ENCODE data around the gene ZNF653. TPM values are rescaled to one million over a fixed set of nuclear protein-coding genes. Genes with fewer than 3 reads are reported as not detected.

Gene ZNF653
- total and polyA plus RNA-seq, 2 of the 8 experiments (the other 6 are each of a cell fraction or from before 2014, with no cell fraction given) = 7.0 to 7.9 TPM

DNA sequence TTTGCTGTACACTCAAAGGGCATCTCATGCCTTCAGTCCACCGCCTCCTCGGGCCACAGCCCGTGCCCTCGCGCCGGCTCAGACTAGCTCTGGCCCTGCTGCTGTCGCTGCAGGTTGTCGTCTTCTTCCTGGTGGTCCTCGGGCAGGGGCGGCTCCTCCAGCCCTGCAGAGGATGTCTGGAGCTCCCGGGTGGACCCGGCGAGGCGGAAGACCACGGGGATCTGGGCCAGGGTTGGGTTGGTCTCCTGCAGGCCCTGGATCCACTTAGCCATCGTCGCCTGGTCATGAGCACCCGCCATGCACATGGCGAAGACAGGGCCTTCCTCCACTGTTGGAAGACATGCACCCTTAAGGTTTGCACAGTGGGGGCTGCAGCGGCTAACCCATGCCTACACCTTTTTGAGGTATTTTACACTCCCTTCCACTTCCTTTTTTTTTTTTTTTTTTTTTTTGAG, 489 bp upstream of the ZNF653 start:
- Histone ChIP-seq H2BK12ac (ENCODE audit: low read depth, low read length) (no peak overlapping the region), H2BK20ac (ENCODE audit: low read length) (no peak overlapping the region), H3K79me2 (ENCODE audit: control insufficient read depth in 1 of 2, insufficient read depth in 2 of 2, low read length in 2 of 2) (no peaks in the 10 kb centered on the region; a peak in 1 of 4 replicates), H3K9ac (replicated peaks in 1 of 4; ENCODE audit: extremely low read depth in 1 of 4, low read depth in 3 of 4, low read length in 3 of 4) (peak overlapping the region in 3 of 4 experiments; percentile 39 to 68 (median 58); a peak in 5 of 7 replicates), H3K27me3 (replicated peaks in 1 of 4; ENCODE audit: control insufficient read depth in 3 of 4, extremely low read depth in 1 of 4, insufficient read depth in 3 of 4, low read length in 3 of 4) (no peaks in the 10 kb centered on the region), H4K91ac (replicated peaks; ENCODE audit: insufficient read length, low read length) (peak overlapping the region; percentile 44), H3K36me3 (ENCODE audit: control insufficient read depth in 2 of 4, insufficient read depth in 4 of 4, low read length in 3 of 4) (no peaks in the 10 kb centered on the region), H3K18ac (ENCODE audit: extremely low read depth, low read length) (no peak overlapping the region), H2BK5ac (ENCODE audit: low read depth, low read length) (peak overlapping the region; percentile 90), H3K23me2 (ENCODE audit: low read depth, low read length) (0 out of 2 replicates have a peak, but pooled peaks cover 2% of the 10 kb centered on the region), H3K79me1 (ENCODE audit: low read depth, low read length) (peaks cover 4% of the 10 kb centered on the region), H3K4me2 (ENCODE audit: insufficient read depth in 1 of 2, low read depth in 2 of 2, low read length in 2 of 2) (peak overlapping the region; percentile 71 to 85), H3K4me1 (replicated peaks in 1 of 4; ENCODE audit: control insufficient read depth in 3 of 4, insufficient read depth in 4 of 4, low read length in 3 of 4) (peaks cover 3 to 4% (median 4%) of the 10 kb centered on the region in 4 experiments; a peak in 6 of 7 replicates), H3K4me3 (ENCODE audit: extremely low read depth in 1 of 4, insufficient read depth in 2 of 4, low read depth in 3 of 4, low read length in 4 of 4) (peak overlapping the region; percentile 69 to 85 (median 78)), H2AFZ (ENCODE audit: low read length) (no peak overlapping the region), H2BK15ac (ENCODE audit: low read length) (no peak overlapping the region), H3K27ac (ENCODE audit: low read depth, low read length) (peak overlapping the region; percentile 32), H4K20me1 (replicated peaks in 1 of 2; ENCODE audit: control insufficient read depth in 1 of 2, insufficient read depth in 2 of 2, low read length in 2 of 2) (peaks cover 0 to under 1% of the 10 kb centered on the region in 2 experiments), H3K4ac (replicated peaks; ENCODE audit: insufficient read length, low read depth, low read length) (peak overlapping the region; percentile 21), H2BK120ac (replicated peaks; ENCODE audit: low read depth, low read length) (no peak overlapping the region), H2AK5ac (ENCODE audit: low read depth, low read length) (no peak overlapping the region), H3K56ac (replicated peaks; ENCODE audit: insufficient read length, low read depth, low read length) (no peak overlapping the region), H3K14ac (ENCODE audit: insufficient read length) (no peak overlapping the region), H4K8ac (ENCODE audit: extremely low read depth, insufficient read depth, low read length) (peak overlapping the region; percentile 92), H4K5ac (ENCODE audit: insufficient read length, low read depth, low read length) (peak overlapping the region; percentile 83), H3K9me3 (ENCODE audit: insufficient read depth in 2 of 2, low read depth in 1 of 2, low read length in 1 of 2) (no peaks in the 10 kb centered on the region), H3K23ac (ENCODE audit: insufficient read length) (no peak overlapping the region)
- FAIRE-seq = no peak
- ChIA-PET POLR2A (ENCODE audit: partially characterized antibody) (interaction anchor here (0.7 to 2.8 kb wide), 7 partner anchors 10 to 33 kb away, joined by 3 to 7 read pairs (median 3); partner anchors contain the start of genes CNN1 and ELAVL3), CTCF (ENCODE audit: partially characterized antibody) (interaction anchor here (1.3 to 1.5 kb wide), 2 partner anchors 24 to 53 kb away, joined by 3 to 4 read pairs; partner anchors contain the start of gene ELOF1)
- TF ChIP-seq, protein P1, sequence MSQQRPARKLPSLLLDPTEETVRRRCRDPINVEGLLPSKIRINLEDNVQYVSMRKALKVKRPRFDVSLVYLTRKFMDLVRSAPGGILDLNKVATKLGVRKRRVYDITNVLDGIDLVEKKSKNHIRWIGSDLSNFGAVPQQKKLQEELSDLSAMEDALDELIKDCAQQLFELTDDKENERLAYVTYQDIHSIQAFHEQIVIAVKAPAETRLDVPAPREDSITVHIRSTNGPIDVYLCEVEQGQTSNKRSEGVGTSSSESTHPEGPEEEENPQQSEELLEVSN (IDR thresholded peaks at IDR 0.05) = peak; percentile 44; the same call in 1 of the 2 replicates
- TF ChIP-seq TAF1 (IDR thresholded peaks at IDR 0.05; ENCODE audit: low read depth, low read length) = 0 out of 2 replicates have a peak, but pooled peaks have one; percentile 7
- TF ChIP-seq, protein P2, sequence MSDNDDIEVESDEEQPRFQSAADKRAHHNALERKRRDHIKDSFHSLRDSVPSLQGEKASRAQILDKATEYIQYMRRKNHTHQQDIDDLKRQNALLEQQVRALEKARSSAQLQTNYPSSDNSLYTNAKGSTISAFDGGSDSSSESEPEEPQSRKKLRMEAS (IDR thresholded peaks at IDR 0.05) = no peak; the same call in 1 of the 2 replicates
- no peak for TF ChIP-seq YY1 (IDR thresholded peaks at IDR 0.05; ENCODE audit: low read depth, low read length)
- DNase-seq (ENCODE audit: low read depth in 1 of 2, low spot score in 2 of 2) = no peak
- WGBS, 2 experiments (ENCODE audit: extremely low coverage in 1 of 2, insufficient coverage in 1 of 2, insufficient read length in 1 of 2, insufficient replicate concordance in 2 of 2, low coverage in 1 of 2, low lambda C conversion rate in 2 of 2, missing lambda C conversion rate in 1 of 2) = 84% methylated on average over 20 of the region's 20 CpGs; no CpG with 5 or more reads in 1 of the 2 experiments
